ENCODE results near the gene FSIP1. TPM values are rescaled to one million over a fixed set of nuclear protein-coding genes. Genes with fewer than 3 reads are reported as not detected.

FSIP1 gene
- total and polyA plus RNA-seq, 9 donors, result 0.13 to 6.8 (median 0.79) TPM

DNA sequence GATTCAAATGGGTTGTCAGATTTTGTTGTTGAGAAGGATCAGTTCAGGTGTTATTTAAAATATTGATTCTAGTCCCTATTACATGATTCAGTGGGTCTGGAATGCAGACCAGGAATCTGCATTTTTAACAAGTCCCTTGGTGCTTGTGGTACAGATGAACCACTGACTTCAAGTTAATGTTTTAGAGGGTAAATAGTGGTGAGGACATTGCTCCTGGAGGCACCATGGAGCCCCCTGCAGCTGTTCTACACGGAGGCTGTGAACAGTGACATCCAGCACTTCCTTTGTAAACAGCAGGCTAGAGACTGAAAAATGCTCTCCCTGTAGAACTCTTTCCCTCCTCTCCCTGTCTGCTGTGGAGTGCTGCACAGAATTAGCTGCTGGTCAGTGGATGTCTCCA lies 4.8 kb upstream of the FSIP1 start:
- intact Hi-C loops (cut with DNase I), result loop anchor here in 2 of 4 donors (5.0 to 10.0 kb wide), 2 partner anchors 187 to 190 kb away; no protein-coding TSS in a partner anchor
- WGBS, 3 donors, result 12 to 31% (median 29%) methylated on average over 1 of the region's 1 CpG
- no peak for DNase-seq
- H3K36me3 ChIP-seq, result no peaks in the 10 kb centered on the region
- H3K4me3 ChIP-seq, result no peak overlapping the region
- H3K4me1 ChIP-seq (ENCODE audit: insufficient read depth), result peaks cover 1% of the 10 kb centered on the region
- no peaks in the 10 kb centered on the region for H3K9me3 ChIP-seq
- TF ChIP-seq EP300 (IDR thresholded peaks at IDR 0.05), result no peak
- no peak for TF ChIP-seq POLR2A (IDR thresholded peaks at IDR 0.05)
- TF ChIP-seq, protein P1, sequence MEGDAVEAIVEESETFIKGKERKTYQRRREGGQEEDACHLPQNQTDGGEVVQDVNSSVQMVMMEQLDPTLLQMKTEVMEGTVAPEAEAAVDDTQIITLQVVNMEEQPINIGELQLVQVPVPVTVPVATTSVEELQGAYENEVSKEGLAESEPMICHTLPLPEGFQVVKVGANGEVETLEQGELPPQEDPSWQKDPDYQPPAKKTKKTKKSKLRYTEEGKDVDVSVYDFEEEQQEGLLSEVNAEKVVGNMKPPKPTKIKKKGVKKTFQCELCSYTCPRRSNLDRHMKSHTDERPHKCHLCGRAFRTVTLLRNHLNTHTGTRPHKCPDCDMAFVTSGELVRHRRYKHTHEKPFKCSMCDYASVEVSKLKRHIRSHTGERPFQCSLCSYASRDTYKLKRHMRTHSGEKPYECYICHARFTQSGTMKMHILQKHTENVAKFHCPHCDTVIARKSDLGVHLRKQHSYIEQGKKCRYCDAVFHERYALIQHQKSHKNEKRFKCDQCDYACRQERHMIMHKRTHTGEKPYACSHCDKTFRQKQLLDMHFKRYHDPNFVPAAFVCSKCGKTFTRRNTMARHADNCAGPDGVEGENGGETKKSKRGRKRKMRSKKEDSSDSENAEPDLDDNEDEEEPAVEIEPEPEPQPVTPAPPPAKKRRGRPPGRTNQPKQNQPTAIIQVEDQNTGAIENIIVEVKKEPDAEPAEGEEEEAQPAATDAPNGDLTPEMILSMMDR (IDR thresholded peaks at IDR 0.05), result no peak
- H3K27ac ChIP-seq, result no peak overlapping the region
- no peaks in the 10 kb centered on the region for H3K27me3 ChIP-seq

DNA sequence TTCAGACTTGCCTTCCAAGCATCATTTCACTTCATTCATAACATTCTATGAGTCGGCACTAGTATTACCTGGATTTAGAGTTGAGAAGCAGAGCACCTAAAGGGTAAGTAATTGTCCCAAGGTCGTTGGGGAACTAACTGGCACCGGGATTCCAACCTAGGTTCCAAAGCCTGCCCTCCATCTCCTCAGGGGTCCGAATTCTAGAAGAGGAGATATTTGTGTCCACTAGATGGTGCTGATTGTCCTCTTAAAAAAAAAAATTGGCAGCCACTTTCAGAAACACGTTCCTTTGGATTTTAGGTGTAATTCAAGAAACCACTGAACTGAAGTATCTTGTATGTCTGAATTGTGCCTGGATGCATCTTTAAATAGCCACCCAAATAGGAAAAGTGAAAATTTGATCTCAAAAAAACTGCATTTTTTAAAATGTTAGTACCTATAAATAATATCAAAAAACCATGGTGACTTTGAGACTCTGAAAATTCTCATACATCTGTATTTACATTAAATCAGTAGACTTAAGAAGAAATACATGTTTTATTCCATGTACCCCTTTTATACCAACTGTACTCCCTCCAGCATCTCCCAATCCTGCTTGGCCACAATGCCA lies 3.9 kb upstream of the FSIP1 start:
- Histone ChIP-seq H3K4me1 (ENCODE audit: insufficient read depth) (peaks cover 1% of the 10 kb centered on the region), H3K27me3 (no peaks in the 10 kb centered on the region), H3K36me3 (no peaks in the 10 kb centered on the region), H3K4me3 (no peak overlapping the region), H3K9me3 (no peaks in the 10 kb centered on the region), H3K27ac (no peak overlapping the region)
- intact Hi-C loops (cut with DNase I), result loop anchor here in 2 of 4 donors (5.0 to 10.0 kb wide), 2 partner anchors 188 to 191 kb away; no protein-coding TSS in a partner anchor
- 2 to 5% (median 2%) methylated on average over 5 of the region's 5 CpGs for WGBS, 3 donors
- no peak for DNase-seq
- no peak for TF ChIP-seq EP300 (IDR thresholded peaks at IDR 0.05)
- TF ChIP-seq POLR2A (IDR thresholded peaks at IDR 0.05), result no peak
- TF ChIP-seq, protein P1 (IDR thresholded peaks at IDR 0.05), result peak; percentile 29 to 34 (median 31)

DNA sequence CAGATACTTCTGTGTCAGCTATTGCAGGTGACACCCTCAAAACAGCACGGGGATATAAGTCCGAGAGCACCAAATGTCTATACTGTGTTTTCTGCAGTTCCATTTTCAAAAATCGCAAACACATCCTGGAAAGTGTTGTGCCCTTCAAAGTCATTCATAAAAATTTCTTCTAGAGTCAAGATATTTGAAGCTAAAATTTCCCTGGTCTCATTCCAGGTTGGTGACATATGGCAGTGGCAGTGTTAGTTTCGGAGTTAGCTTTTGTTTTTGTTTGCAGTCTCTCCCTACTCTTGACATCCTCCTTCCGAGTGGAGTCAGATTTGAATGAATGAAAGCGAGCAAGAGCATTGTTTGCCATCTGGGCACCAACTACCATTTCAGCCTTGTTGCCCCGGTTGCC lies 3.2 kb upstream of the FSIP1 start:
- 81 to 82% (median 82%) methylated on average over 7 of the region's 7 CpGs for WGBS, 3 donors

DNA sequence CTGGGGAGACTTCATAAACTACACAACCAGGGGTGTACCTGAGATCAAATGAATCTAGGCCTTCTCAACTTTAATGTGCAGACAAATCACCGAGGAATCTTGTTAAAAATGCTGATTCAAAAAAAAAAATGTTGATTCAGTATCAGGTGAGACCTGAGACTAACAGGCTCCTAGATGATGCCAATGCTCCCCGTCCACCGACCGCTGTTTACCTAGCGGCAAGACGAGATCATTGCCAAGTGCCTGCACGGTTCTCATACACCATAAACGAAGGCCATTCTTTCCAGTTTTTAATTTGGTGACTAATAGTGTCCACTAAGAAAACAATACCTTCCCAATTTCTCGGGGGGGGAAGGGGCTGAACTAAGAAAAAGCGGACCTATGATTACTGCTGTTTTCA lies 2.5 kb upstream of the FSIP1 start:
- Histone ChIP-seq H3K27me3 (no peaks in the 10 kb centered on the region), H3K9me3 (no peaks in the 10 kb centered on the region), H3K4me1 (ENCODE audit: insufficient read depth) (peaks cover 1% of the 10 kb centered on the region), H3K27ac (no peak overlapping the region), H3K36me3 (no peaks in the 10 kb centered on the region), H3K4me3 (no peak overlapping the region)
- intact Hi-C loops (cut with DNase I), result loop anchor here in 2 of 4 donors (5.0 to 10.0 kb wide), 2 partner anchors 190 to 192 kb away; no protein-coding TSS in a partner anchor
- 67 to 75% (median 72%) methylated on average over 10 of the region's 10 CpGs for whole genome bisulfite sequencing, 3 donors
- no peak for TF ChIP-seq POLR2A (IDR thresholded peaks at IDR 0.05)
- TF ChIP-seq EP300 (IDR thresholded peaks at IDR 0.05), result no peak
- TF ChIP-seq, protein P1 (IDR thresholded peaks at IDR 0.05), result no peak
- DNase-seq, result no peak

More for the DNA sequence above, 3.2 kb upstream of the FSIP1 start:
- H3K4me1 ChIP-seq (ENCODE audit: insufficient read depth), result peaks cover 1% of the 10 kb centered on the region
- no peak overlapping the region for H3K27ac ChIP-seq
- no peaks in the 10 kb centered on the region for H3K27me3 ChIP-seq
- TF ChIP-seq EP300 (IDR thresholded peaks at IDR 0.05), result no peak
- no peak for TF ChIP-seq POLR2A (IDR thresholded peaks at IDR 0.05)
- intact Hi-C loops (cut with DNase I), result loop anchor here in 2 of 4 donors (5.0 to 10.0 kb wide), 2 partner anchors 189 to 191 kb away; no protein-coding TSS in a partner anchor
- H3K4me3 ChIP-seq, result no peak overlapping the region
- no peak for DNase-seq
- H3K36me3 ChIP-seq, result no peaks in the 10 kb centered on the region
- H3K9me3 ChIP-seq, result no peaks in the 10 kb centered on the region

DNA sequence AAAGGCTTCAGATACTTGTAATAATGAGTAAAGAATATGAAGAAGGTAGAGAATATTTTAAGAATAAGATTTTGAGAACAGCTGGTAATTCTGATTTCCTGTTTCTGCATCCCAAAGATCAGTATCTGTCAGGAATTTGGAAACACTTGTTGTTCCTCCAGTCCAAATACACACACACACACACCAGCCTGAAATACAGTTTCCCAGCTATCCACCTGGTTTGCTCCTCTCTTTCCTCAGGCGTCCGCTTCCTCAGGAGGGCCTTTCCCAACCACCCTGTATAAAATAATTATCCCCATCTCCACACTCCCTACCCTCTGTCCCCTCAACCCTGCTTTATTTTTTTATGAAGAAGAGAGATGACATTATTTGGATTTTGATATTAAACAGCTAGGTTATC lies 2.0 kb upstream of the FSIP1 start:
- H3K36me3 ChIP-seq, result no peaks in the 10 kb centered on the region
- no peaks in the 10 kb centered on the region for H3K9me3 ChIP-seq
- no peak overlapping the region for H3K4me3 ChIP-seq
- peaks cover 1% of the 10 kb centered on the region for H3K4me1 ChIP-seq (ENCODE audit: insufficient read depth)
- intact Hi-C loops (cut with DNase I), result loop anchor here in 2 of 4 donors (5.0 to 10.0 kb wide), 2 partner anchors 190 to 193 kb away; no protein-coding TSS in a partner anchor
- 81 to 88% (median 85%) methylated on average over 2 of the region's 2 CpGs for WGBS, 3 donors
- H3K27me3 ChIP-seq, result no peaks in the 10 kb centered on the region
- DNase-seq, result no peak
- H3K27ac ChIP-seq, result no peak overlapping the region
- TF ChIP-seq, protein P1 (IDR thresholded peaks at IDR 0.05), result no peak
- no peak for TF ChIP-seq POLR2A (IDR thresholded peaks at IDR 0.05)
- TF ChIP-seq EP300 (IDR thresholded peaks at IDR 0.05), result no peak

Measured in ovary (tissue), 9 donors.